ENCODE data around the gene THAP4.

Gene THAP4

DNA sequence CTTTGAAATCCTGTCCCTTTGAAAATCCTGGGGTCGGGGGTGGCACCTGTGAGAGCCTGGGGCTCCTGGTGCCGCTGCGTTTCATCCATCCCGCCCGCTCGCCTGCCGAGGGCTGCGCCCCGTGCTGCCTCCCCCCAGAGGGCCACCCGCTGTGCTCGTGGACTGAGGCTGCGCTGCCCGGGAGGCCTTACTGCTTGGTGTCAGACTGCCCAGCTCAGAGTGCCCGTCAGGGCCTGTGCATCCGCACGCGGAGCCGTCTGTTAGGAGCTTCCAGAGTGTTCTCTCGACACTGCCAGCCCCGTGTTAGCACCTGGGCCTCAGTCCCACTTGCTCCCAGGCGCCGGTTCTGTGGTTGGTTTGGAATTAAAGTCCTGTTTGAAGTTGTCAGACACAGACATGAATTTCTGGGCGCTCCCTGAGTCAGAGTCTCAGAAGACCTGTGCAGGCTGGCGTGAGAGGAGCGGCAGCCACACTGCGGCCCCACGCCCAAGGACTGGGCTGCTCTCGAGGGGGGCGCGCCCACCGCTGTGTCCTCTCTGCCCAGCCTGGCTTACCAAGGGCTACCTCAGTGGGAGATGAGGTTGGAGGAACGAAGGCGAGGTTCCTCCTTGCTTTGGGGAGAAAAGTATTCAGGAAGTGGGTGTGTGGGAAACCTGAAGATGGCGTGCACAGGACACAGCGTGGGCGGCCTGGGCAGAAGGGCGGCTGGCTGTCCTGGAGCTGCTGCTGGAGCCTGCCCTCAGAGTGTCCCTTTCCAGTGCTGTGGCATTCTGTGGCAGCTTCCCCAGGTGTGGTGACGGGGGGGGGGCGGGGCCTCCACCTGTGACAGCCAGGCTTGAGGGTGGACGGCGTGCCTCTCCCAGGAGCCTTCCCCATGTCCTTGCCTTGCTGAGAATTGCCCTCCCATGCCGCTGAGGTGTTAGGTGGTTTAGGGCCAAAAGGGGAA, 35.6 kb upstream of the THAP4 start:
- CTCF ChIA-PET, result interaction anchor here (1.4 to 2.9 kb wide), 2 partner anchors 8 to 13 kb away, joined by 4 to 11 read pairs; no protein-coding TSS in a partner anchor
- TF ChIP-seq, protein P1, sequence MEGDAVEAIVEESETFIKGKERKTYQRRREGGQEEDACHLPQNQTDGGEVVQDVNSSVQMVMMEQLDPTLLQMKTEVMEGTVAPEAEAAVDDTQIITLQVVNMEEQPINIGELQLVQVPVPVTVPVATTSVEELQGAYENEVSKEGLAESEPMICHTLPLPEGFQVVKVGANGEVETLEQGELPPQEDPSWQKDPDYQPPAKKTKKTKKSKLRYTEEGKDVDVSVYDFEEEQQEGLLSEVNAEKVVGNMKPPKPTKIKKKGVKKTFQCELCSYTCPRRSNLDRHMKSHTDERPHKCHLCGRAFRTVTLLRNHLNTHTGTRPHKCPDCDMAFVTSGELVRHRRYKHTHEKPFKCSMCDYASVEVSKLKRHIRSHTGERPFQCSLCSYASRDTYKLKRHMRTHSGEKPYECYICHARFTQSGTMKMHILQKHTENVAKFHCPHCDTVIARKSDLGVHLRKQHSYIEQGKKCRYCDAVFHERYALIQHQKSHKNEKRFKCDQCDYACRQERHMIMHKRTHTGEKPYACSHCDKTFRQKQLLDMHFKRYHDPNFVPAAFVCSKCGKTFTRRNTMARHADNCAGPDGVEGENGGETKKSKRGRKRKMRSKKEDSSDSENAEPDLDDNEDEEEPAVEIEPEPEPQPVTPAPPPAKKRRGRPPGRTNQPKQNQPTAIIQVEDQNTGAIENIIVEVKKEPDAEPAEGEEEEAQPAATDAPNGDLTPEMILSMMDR (IDR thresholded peaks at IDR 0.05; ENCODE audit: insufficient read depth, low read length, missing control alignments), result no peak
- POLR2A ChIA-PET, result no interaction called here
- no peak for DNase-seq (ENCODE audit: low read depth, low spot score)
- H3K4me3 ChIP-seq (ENCODE audit: low read depth, low read length), result no peak overlapping the region

DNA sequence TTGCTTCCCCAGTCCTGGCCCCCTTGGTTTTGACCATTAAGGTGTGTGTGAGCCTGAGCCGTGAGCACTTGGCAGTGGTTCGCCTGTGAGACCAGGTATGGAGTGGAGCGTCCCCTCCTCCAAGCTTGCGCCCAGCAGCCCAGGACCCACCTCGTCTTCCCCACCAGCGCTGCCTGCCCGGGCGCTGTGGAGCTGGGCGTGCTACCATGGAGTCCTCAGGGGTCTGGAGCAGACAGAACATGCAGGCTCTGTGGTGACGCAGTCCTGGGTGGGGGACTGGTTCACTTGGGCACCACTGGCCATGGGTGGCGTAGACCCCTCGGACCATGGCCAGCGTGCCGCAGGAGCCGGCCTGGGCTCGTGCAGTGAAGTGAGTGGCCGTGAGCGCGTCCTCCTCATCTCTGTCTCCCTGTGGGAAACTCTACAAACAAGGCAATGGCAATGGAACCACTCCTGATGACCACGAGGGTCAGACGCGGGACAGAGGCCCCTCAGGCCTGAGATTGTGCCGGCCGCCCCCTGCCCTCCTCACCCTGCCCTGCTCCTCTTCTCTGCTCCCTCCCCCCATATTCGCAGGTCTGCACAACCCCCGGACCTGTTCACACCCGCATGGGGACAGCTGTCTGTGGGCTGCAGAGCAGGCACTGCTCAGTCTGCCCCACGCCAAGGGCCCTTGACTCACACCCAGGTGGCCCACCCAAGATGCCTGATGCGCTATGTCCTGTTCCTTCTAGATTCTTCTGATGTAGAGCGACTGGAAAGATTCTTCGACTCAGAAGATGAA, 34.7 kb upstream of the THAP4 start:
- no peak for DNase-seq (ENCODE audit: low read depth, low spot score)
- ChIA-PET CTCF (interaction anchor here (1.1 to 2.9 kb wide), 4 partner anchors 10 to 207 kb away, joined by 4 to 11 read pairs (median 6); no protein-coding TSS in a partner anchor), POLR2A (no interaction called here)
- H3K4me3 ChIP-seq (ENCODE audit: low read depth, low read length), result no peak overlapping the region
- TF ChIP-seq, protein P1 (IDR thresholded peaks at IDR 0.05; ENCODE audit: insufficient read depth, low read length, missing control alignments), result no peak

DNA sequence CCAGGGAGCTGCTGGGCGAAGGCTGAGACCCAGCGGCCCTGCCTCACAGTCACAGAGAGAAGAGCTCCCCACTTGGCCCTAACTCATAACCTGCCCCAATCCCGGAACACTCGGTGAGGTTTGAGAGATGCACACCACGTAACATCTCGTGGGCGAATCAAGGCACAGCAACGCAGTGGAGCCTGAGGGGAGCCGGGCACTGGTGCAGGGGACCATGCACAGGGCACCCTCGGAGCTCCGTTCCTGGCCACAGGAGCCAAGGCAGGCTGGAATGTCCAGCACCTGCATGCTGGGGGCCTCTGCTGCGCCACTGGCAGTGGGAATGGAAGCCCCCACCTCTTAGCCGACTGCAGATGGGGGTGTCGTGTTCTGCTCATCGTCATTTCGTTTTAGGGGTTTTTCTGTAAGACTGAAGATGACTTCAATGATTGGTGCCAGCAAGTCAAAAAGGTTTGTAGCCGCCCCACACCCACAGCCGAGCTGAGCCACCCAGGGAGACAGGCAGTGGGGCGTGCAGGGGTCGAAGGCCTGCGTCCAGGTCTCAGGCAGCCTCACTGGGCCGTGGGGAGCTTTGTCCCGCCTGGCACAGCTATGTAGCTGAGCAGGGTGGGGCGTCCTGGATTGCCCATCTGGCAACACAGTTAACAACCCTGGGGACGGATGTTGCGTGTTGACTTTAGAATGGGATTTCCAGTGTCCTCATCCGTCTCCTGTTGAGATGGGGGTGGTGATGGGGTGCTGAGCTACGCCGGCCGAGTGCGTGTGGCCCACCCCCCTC, 33.6 kb upstream of the THAP4 start:
- no peak for DNase-seq (ENCODE audit: low read depth, low spot score)
- H3K4me3 ChIP-seq (ENCODE audit: low read depth, low read length), result no peak overlapping the region
- TF ChIP-seq, protein P1 (IDR thresholded peaks at IDR 0.05; ENCODE audit: insufficient read depth, low read length, missing control alignments), result no peak
- ChIA-PET POLR2A (no interaction called here), CTCF (interaction anchor here (0.6 to 2.9 kb wide), 8 partner anchors 9 to 208 kb away, joined by 3 to 12 read pairs (median 4); partner anchors contain the start of gene D2HGDH)

DNA sequence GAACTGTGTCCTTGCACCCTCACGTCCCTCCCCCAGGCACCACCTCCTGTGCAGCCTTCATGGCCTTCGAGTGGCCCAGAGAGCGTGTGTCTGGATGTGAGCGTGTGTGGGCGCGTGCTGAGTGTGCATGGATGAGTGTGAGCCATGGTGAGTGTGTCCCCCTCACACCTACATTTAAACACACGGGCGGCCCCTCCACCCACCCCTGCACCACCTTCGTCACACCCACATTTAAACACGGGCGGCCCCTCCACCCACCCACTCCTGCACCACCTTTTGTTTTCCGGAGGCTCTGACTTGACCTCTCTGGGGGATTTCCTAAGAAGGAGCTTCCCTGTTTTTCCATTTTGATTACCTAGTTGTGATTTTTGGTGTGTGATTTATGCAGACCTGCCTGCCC, 31.9 kb upstream of the THAP4 start:
- ChIA-PET CTCF (interaction anchor here (0.9 to 2.3 kb wide), 4 partner anchors 9 to 66 kb away, joined by 3 to 12 read pairs (median 4); partner anchors contain the start of gene D2HGDH), POLR2A (no interaction called here)
- no peak overlapping the region for H3K4me3 ChIP-seq (ENCODE audit: low read depth, low read length)
- TF ChIP-seq, protein P1 (IDR thresholded peaks at IDR 0.05; ENCODE audit: insufficient read depth, low read length, missing control alignments), result no peak
- no peak for DNase-seq (ENCODE audit: low read depth, low spot score)

DNA sequence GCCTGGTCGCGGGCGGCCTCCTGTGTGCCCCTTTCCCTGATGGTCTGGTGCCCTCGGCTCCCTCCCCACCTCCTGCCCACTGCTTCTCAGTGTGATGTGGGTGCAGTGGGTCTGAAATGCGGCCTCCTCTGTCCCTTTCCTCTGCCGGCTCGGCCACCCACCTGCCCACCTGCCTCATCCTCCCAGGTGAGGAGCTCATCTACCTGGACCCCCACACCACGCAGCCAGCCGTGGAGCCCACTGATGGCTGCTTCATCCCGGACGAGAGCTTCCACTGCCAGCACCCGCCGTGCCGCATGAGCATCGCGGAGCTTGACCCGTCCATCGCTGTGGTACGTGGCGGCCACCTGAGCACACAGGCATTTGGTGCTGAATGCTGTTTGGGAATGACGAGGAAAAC, 31.4 kb upstream of the THAP4 start:
- ChIA-PET CTCF (interaction anchor here (1.2 to 2.3 kb wide), 2 partner anchors 9 to 11 kb away, joined by 3 to 12 read pairs; no protein-coding TSS in a partner anchor), POLR2A (no interaction called here)
- TF ChIP-seq, protein P1 (IDR thresholded peaks at IDR 0.05; ENCODE audit: insufficient read depth, low read length, missing control alignments), result no peak
- H3K4me3 ChIP-seq (ENCODE audit: low read depth, low read length), result no peak overlapping the region
- no peak for DNase-seq (ENCODE audit: low read depth, low spot score)
